Choroid plexus epithelial cell (primary cell): ENCODE results near the gene GSTA3.

ENCODE experiments used
- DNase-seq: peaks from one replicate; pipeline ENCODE4 v3.0.0-alpha.2; 2010; ENCODE audit warnings: low read depth
- H3K4me3 ChIP-seq: 2 replicates; pipeline ENCODE4 v1.5.1; 2011; ENCODE audit warnings: low read depth, mild to moderate bottlenecking, control low read depth, low read length, moderate library complexity
- CTCF ChIP-seq: conservative IDR thresholded peaks from 2 replicates; pipeline ENCODE4 v1.5.1; 2011; ENCODE audit warnings: low read depth, mild to moderate bottlenecking, control low read depth, inconsistent platforms, low read length, moderate library complexity

The GSTA3 gene

GRCh38 chr6:52849137-52849536 is 60.4 kb downstream of the GSTA3 start:
- no peak for DNase-seq
- TF ChIP-seq CTCF: no peak

More at GRCh38 chr6:52849137-52849536, 60.4 kb downstream of the GSTA3 start:
- H3K4me3 ChIP-seq: no peak overlapping the region
